Activated CD8-positive, alpha-beta memory T cell treated with anti-CD3 and anti-CD28 coated beads for 4 hours (primary cell): ENCODE data around the gene ARSJ.

ENCODE experiments used
- DNase-seq, 2 donors: peaks; one replicate each; pipeline ENCODE4 v3.0.0-alpha.2; 2020; ENCODE audit warnings: low read depth in 2 of 2

Gene ARSJ

GRCh38 chr4:113899271-113900070 is 80.0 kb downstream of the ARSJ start:
- peak in 1 of 2 donors; percentile 18 for DNase-seq

- DNase-seq, result no peak
These were observed 85.9 kb downstream of the ARSJ start for GRCh38 chr4:113893546-113893945.

- no peak for DNase-seq
These were observed 91.4 kb downstream of the ARSJ start for GRCh38 chr4:113888006-113888405.

DNA sequence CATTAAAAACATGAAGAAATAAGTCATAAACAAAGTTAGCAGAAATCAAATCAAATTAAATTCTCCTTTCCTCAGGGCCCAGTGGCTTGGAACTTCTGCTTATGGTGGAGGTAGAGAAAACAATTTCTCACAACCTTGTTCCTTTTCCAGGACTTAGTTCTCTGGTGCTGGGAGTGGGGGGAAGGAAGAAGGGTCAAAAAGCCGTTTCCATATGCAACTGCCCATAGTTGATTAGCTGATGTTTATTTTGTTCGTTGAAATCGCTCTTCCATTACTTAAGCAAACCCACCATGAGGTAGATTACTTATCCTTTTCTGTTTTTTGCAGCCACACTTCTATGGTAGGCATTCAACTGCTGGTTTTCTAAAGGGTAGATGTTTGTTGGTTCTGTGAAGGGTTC is 94.2 kb downstream of the ARSJ start:
- no peak for DNase-seq

DNA sequence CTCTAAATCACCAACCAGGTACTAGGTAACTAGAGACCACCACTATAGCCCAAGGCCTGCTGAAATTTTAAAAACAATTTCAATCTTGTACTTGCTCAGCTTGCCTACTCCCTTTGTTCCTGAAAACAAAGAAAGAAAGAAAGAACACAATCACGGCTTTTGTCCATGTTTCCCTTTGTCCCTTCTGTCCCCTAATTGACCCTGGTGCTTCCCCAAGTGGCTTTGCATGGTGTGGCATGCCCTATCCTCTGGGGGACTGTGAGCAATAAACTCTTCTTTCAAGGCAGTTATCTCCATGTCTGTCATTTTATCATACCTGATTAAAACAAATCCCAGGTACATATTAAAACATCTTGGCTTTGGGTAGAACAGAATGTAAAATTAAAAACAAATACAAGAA is 94.8 kb downstream of the ARSJ start:
- no peak for DNase-seq

GRCh38 chr4:113882668-113883067 is 96.8 kb downstream of the ARSJ start:
- DNase-seq, result no peak

DNA sequence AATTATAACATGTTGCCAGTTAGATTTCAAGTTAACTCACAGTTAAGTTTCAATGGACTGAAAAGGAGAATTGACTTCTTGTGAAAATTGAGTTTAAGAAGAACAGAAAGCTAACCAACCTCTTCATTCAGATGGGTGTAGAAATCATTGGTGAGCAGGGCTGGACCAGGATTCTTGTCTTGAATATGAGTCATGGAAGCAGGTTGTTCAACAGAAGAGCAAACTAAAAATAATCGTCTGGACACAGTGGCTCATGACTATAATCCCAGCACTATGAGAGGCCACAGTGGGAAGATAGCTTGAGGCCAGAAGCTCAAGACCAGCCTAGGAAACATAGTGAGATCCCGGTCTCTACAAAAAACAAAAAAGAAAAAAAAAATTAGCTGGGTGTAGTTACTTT is 98.2 kb downstream of the ARSJ start:
- DNase-seq, result no peak

DNA sequence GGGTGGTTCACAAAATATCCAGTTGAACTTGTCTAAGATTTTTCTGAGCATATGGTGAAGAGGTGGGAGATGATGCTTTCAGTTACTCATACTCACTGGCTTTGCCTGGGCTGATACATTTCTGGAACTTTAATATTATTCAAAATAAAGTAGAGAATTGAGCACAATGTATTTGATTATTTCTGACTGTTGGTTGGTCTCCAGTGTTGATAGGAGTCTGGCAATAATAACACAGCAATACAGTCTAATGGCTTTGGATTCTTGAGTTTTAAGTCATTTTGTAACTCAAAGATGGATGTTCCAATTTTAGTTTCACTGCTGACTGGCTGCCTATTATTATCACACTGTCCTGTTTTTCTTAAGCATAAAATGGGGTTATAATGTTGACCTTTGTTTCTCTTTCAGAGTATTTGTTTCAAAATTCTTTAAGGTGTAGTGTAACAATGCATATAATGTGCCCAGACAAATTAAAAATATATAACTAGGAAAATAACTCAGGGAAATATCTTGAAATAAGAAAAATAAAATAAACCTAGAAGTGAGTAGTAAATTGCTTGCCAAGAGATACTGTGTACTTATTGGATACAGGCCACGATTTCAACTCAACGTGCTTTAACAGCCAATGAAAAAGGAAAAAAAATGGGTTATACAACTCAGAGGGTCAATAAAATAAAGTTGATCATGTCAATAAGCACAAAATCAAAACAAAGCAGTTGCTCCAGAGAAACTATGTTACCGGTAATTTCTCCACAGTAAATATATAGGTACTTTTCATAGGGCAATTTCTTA is 99.0 kb downstream of the ARSJ start:
- no peak for DNase-seq

- no peak for DNase-seq
These were observed 100.8 kb downstream of the ARSJ start for GRCh38 chr4:113878668-113879067.

GRCh38 chr4:113874480-113874879 is 105.0 kb downstream of the ARSJ start:
- DNase-seq, result no peak

- no peak for DNase-seq
These were observed 105.9 kb downstream of the ARSJ start for GRCh38 chr4:113873508-113873907.

DNA sequence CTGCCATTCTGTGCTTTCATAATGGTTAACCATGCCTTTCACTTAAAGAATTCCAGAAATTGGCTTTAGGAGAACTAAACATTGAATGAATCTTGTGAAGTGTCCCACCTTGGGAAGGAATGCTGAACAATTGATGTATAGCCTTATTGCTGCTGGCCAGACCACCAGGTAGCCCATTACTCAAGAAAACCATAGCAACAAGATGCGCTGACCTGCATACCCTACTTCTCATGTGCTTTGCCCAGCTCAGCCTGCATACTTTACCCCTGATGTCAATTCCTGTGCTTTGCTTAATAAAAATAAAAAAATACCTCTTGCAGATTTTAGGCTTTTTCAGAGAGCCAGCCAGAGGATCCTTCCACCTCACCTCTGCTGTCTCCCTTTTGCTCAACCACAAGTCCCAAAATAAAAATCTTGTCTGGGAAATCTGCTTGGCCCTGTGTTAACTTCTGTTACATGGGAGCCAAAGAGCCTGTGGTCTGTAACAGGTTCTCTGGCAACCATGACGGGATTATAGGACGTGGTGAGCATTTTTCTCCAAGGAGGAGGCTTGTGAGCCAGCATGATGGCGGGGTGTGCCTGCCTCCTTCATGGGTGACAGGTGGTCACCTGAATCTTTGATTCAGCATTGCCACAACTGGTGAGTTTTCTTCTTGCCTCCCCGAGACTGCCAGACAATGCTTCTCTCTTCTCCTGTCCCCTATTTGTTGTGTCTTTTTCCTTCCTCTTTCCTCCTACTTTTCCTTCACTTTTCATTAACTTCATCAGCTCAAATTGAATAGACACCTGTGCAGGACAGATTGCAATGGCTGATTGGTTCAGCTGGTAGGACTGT is 106.8 kb downstream of the ARSJ start:
- no peak for DNase-seq

DNA sequence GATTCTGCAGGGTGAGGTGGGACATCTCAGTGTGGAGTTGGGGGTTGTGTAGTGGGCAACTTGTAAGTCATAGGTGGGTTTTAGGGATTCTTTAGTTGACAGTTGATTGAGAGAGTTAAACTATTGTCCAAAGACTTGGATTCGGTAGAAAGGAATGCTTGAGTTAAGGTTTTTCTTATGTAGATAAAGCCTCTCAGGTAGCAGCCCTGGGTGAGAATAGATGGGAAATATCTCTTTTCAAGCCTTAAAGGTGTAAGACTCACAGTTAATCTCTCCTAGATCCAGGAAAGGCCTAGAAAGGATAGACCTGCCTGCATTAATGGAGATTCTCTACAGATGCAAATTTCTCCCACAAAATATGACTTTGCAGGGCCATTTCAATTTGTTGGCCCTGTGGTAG is 108.4 kb downstream of the ARSJ start:
- DNase-seq, result no peak

GRCh38 chr4:113869743-113870375 is 109.6 kb downstream of the ARSJ start:
- peak; percentile 3 to 13 for DNase-seq

DNA sequence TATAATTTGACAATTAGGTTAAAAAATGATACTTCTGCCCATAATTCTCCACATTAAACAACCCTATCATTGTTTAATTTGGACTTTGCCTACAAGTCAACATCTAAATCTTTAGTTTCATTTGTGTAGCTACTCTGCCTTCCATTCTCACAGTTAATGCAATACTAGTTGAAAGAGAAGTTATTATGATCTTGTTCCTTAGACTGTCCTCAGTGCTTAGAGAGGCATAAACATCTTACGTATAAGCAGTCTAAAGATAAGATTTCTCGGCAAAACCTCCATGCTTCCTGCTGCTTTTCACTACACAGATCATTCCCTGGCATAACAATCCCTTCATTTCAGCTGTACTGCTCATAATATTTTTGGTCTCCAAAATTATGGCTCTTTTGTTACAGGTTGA is 112.8 kb downstream of the ARSJ start:
- no peak for DNase-seq

DNA sequence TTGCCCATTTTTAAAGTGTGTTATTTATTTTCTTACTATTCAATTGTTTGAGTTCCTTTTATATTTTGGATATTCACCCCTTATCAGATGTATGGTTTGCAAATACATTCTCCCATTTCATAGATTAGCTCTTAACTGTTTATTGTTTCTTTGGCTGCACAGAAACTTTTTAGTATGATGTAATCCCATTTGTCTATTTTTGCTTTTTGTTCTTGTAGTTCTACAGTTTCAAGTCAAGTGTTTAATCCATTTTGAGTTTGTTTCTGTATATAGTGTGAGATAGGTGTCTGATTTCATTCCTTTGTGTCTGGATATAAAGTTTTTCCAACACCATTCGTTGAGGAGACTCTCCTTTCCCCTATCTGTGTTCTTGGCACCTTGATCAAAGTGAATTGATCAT is 120.5 kb downstream of the ARSJ start:
- no peak for DNase-seq

GRCh38 chr4:113851816-113852215 is 127.6 kb downstream of the ARSJ start:
- no peak for DNase-seq
